Right lung (tissue), 10 donors: ENCODE measurements around the gene TMEM225B. TPM values are rescaled to one million over a fixed set of nuclear protein-coding genes. Genes with fewer than 3 reads are reported as not detected.
A peak's percentile ranks its signal among the peaks of the same experiment; 100 is the strongest.
"Not testable (repeated sequence)": the region's sequence is repeated elsewhere in the genome, so short reads cannot be mapped to it uniquely, and the experiment has no call there.

ENCODE experiments used
- DNase-seq, 2 donors: peaks; one replicate each; pipeline ENCODE4 v3.0.0-alpha.2; 2013
- long read RNA-seq, 8 donors: transcript quantifications; one replicate each; lab custom pipeline, GENCODE V29; 2026
- polyA plus RNA-seq, 5 donors: library from polyadenylated mRNA; unstranded; fragments of 120-200 nt; gene quantifications; one replicate each; pipeline versions ENCODE4 v1.2.1 to v1.2.3, GENCODE V29; 2013; ENCODE audit warnings: inconsistent platforms in 1 of 5, low replicate concordance in 1 of 5; ENCODE audit not compliant: insufficient read length in 5 of 5, insufficient read depth in 1 of 5

Gene TMEM225B, protein sequence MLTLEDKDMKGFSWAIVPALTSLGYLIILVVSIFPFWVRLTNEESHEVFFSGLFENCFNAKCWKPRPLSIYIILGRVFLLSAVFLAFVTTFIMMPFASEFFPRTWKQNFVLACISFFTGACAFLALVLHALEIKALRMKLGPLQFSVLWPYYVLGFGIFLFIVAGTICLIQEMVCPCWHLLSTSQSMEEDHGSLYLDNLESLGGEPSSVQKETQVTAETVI
- polyA plus RNA-seq: 1 to 10 TPM; 1.4 to 2.3 (median 1.7) TPM
- long read RNA-seq, donor 1: 0 reads
- long read RNA-seq, donor 2: 0 reads
- long read RNA-seq, donor 3: 0 reads
- long read RNA-seq, donor 4: 0 reads
- long read RNA-seq, donor 5: 0 reads
- long read RNA-seq, donor 6: 0 reads
- long read RNA-seq, donor 7: 0 reads
- long read RNA-seq, donor 8: 0 reads

DNA sequence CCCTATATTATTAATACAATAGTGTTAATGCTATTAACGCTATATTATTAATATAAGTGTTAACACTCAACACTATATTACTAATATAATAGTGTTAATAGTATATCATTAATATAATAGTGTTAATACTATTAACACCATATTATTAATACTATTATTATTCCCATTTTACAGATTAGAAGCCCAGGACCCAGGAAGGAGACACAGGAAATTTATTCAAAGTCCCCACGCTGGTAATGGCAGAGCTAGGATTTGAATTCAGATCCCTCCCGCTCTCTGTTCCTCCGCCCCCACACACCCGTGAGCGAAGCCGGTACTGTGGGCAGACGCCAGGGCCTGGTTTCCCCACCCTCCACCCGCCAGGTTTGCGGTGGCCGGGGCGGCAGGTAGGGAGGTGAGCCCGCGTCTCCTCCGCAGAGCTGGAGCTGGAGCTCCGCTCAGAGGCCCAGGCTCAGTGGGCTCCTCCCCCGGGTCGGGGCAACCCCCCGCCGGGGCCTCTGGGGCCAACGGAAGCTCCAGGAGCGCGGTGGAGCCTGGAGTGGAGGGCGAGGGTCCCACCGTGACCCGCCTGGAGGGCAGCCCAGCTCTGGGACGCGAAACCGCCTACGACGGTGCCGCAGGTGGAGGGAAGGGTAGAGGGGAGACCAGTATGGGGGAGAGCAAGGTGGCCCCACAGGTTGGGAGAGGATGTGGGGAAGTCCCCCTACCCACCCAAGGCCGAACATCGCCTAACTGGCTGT is at the start of gene TMEM225B:
TMEM225B (plus strand) TSS at position 506 of the 740 bp plus-strand sequence. CDS start 6,122 bp downstream, outside the sequence.
- DNase-seq: no peak

DNA sequence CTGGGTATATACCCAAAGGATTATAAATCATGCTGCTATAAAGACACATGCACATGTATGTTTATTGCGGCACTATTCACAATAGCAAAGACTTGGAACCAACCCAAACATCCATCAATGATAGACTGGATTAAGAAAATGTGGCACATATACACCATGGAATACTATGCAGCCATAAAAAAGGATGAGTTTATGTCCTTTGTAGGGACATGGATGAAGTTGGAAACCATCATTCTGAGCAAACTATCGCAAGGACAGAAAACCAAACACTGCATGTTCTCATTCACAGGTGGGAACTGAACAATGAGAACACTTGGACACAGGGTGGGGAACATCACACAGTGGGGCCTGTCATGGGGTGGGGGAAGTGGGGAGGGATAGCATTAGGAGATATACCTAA is 48.5 kb upstream of the TMEM225B start:
- DNase-seq: not testable (repeated sequence)

DNA sequence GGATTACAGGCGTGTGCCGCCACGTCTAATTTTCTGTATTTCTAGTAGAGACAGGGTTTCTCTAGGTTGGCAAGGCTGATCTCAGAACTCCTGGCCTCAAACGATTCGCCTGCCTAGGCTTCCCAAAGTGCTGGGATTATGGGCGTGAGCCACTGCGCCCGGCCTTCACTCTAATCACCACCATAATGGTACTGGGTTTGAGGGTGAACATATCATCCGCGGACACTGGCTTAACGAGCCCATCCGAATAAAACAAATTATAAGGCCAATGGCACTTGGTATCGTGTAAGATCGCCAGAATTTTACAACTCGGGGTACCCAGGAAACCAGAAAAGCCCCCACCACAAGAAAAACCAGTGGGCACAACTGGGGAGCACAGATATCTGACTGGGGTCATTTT is 46.7 kb upstream of the TMEM225B start:
- no peak for DNase-seq

DNA sequence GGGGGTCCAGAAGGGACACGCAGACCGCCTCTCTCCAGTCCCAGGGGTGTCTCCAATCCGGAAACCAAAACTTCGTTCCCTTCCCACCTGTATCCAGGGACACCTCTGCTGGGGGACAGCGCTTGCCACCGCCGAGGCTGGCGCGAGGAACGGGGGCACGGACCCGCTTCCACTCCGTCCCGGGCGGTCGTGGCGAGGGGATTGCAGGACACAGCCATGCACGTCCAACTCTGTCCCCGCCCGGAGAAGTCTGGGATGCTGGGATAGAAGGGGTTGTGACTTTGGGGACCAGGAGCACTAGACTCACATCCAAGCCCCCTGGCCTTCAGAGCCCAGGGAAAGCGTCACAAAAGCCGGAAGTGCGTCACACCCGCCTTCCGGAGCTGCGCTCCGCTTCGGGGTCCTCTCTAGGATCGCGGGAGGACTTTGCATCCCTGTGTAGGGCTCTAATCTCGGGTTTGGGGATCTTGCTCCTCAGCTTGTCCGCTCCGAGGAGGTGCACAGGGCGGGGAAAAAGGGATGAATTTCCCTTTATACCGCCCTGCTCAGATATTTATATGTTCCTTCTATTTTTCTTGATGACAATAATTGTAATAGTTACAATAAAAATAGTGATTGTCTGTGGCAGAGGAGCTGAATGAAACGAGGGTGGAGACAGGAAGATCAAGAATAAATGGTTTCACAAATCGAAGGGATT is 46.2 kb upstream of the TMEM225B start, which contains the start of gene FAM200A:
FAM200A (minus strand) TSS at position 348 of the 697 bp plus-strand sequence. CDS start 3,707 bp downstream, outside the sequence.
- DNase-seq: peak; percentile 90 to 92

DNA sequence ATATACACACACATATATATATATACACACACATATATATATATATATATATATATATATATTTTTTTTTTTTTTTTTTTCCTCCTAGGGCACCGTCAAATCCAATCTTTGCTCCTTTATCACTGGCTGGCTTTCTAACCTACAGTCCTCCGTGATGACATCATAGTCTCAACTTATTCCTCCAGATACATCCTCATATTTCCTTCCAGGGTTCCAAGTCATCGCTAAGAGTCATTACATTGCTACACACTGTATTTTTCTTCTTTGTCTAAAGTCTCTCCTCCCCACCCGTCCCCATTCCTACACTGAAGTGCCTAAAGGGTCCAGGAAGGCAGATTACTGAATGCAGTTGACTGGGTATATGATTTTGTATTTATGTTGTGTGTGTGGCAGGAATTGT is 45.0 kb upstream of the TMEM225B start:
- DNase-seq: no peak

DNA sequence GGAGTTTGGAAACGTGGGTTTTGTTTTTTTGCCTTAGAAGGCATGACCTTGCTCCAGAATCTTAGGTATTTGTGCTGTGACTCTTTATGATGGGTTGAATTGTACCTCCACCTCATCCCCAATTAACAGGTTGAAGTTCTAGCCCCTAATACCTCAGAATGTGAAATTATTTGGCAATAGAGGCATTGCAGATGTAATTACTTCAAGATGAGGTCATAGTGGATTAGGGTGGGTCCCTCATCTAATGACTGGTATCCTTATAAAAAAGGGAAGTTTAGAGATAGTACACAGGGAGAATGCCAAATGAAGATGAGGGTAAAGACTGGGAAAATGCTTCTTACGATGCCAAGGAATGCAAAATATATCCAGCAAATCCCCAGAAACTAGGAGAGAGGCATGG is 43.1 kb upstream of the TMEM225B start:
- no peak for DNase-seq

DNA sequence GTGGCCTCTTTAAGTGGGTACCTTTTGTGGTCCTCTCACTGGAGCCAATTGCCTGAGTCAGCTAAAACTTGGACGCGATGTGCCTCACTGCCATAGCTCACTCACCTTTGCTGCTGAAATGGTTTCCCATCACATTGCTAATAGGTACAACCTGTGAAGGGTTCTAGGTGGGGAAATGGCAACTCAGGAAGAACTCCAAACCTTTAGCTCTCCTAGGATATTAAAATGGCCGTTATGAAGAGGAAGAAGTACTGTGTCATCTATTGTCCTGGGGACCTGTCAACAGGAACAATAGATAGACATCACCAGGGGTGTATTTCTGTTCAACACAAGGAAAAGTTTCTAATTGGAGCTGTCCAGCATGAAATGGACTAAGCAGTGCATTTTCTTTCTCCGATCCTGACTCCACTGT is 40.9 kb upstream of the TMEM225B start:
- no peak for DNase-seq

DNA sequence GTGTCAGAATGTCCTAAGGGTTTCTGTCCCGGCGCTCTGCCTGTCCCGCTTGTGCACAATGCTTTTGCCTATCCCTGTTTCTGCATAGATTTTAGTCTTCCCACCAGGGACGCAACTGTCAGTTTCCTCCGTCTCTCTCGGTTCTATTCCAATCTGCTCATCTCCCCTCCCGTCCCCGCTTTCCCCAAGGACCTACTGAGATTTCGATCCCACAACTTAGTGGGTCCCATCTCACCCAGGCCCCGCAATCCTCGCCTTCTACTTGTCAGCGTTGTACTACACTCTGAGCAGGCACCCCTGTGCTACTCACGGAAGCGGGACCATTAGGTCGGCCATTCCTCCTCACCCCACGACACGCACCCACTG is 40.1 kb upstream of the TMEM225B start:
- no peak for DNase-seq

DNA sequence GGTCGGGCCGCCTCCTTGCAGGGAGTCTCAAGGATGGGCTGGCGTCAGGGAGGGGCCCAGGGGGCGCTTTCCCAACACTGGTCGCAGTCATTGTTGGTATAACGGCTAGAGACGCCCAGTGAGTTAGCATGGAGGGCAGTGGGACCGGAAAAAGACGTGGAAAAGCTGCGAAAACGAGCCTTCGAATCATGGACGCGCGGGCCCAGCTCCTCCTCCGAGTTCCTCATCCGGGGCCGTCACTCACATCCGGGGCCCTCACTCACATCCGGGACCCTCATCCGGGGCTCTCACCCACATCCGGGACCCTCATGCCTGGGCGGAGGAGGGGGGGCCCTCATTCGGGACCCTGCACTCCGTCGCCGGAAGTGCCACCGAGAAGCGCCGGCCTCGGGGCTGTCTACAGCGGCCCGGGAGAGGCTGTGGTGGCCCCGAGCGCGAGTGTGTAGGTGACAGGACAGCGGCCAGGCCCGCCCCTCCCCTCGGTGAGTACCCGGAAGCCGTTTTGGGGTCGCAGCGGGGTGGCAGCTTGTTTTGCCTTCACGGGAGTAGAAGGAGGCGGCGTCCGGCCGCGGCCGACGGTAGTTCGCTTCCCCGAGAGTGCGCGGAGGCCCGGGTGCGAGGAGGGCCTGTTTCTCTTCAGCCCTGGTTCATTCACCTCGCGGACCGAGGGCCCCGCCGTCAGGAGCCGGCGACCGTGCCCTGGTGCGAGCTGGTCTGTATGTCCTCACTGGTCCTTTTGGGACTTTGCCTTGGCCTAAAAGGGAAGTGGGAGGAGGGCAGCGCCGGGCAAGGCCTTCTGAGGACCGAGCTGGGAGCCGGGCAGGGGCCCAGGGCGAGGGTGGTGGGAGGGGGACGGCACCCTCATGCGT is 39.5 kb upstream of the TMEM225B start, which contains the start of gene ZNF655:
ZNF655 (plus strand) TSS at position 337 of the 869 bp plus-strand sequence. CDS start 1,918 bp downstream, outside the sequence.
- peak; percentile 88 to 90 for DNase-seq

DNA sequence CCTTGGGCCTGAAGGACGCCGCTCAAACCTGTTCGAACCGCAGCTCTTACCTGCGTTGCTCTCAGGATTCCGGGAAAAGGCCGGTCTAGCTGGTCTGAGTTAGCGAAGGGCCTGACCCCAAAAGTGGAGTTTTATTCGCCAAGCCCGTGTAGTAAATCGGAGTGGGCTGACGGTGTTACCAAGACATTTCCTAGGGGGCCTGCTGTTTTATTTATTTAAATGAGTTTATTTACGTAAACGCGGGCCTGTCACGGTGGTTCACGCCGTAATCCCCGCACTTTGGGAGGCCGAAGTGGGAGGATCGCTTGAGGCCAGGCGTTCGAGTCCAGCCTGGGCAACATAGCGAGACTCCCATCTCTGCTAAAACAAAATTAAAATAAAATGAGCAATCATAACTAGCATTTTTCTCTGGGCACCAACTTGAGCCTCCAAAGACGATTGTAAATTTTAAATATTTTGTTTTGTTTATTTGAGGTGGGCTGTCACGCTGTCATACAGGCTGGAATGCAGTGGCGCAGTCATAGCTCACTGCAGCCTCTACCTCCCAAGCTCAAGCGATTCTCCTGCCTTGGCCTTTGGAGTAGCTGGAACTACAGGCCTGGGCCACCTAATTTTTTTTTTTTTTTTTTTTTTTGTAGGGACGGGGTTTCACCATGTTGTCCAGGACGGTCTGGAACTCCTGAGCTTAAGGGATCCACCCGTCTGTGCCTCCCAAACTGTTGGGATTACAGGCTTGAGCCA is 38.7 kb upstream of the TMEM225B start:
- DNase-seq: no peak

DNA sequence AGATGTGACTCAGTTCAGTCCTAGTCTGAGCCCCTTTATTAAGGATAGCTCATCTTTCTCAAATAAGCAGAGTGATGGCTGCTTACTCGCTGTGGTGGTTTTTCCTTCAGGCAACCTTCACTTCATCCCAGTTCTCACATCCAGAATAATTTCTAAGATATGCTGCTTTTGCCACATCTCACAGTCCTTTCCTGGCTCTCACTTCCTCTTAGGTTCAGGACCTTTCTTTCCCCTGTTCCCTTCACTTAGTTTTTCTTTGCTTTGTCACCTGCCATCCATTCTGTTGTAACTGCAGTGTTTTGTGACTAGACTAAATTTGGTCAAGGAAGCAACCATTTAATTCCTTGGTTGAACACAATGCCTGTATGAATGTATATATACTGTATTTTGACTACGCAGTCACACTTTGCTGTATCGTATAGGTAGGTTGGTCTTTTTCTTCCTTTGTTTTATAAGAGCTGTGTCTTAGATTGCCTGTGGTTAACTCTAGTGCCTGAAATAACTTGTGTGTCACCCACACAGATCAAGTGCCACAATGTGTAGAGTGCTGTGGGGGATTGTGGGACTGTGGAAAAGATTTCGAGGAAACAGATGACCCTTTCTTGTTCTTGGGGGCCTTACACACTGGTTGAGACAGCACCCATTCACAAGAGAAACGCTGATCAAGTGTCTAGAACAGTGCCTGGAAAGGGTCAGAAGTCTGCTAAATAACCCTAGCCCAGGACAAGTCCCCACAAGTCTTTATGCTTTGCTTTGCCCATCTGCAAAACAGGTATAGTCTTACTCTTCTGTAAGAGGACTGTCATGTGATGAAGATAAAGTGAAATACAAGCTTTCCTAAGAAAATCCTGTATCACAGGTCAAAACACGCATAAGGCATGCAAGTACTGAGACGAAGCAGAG is 37.0 kb upstream of the TMEM225B start:
- DNase-seq: no peak

DNA sequence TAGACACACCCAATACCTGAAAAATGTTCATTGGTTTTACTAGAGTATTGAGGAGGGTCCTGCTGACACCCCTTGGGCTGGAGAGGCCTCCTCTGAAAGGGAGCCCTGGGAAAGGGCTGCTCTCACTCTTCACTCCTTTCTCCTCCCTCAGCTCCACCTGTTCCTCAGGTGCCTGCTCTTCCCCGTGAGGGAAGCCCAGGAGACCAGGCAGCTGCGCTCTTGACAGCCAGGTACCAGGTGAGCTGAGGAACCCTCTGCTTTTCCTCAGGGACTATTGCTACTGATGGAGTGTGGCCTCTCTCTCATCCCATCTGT is 36.4 kb upstream of the TMEM225B start:
- DNase-seq: no peak

DNA sequence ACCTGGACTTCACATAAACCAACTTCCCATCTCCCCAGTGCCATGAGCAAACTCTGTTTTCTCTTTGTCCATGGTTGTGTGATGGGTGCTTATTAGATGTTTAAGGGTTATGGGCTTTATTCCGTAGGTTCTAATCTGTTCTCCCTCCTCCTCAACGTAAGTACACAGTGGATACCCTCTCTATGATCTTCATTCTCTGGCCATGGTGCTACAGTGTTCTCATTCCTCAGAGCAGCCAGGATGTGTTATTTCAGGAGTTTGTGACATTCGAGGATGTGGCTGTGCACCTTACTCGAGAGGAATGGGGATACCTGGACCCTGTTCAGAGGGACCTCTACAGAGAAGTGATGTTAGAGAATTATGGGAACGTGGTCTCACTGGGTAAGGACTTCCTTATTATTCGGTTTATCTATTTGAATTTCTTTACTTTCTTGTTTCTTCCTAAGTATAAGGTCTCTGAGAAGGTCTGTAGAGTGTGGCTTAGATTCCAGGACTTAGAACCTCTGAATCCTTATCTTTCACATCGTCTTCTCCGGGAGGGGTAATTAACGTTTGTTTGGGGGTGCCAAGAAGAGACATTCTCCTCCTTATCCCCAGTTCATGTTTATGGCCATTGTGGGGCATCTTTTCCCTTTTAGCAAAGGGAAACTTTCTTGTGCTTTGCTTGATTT is 35.8 kb upstream of the TMEM225B start:
- DNase-seq: no peak

DNA sequence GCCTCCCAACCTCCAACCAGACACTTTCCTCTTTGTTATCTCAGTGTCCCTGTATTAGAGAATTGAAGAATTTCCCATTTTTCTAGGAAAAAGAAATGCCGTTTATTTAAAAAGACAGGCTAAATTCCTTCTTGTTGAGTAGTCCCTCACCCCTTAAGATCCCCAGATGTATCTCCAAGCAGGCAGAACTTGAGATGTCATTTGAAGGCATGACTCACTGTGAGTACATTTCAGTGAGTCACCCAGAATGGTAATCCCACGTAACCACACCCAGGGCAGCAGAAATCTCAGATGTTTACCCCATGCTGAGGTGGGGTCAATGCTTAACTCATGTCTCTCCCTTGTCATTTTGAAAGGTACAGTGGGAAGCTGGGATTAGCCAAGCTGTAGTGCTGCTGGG is 35.2 kb upstream of the TMEM225B start:
- DNase-seq: no peak

DNA sequence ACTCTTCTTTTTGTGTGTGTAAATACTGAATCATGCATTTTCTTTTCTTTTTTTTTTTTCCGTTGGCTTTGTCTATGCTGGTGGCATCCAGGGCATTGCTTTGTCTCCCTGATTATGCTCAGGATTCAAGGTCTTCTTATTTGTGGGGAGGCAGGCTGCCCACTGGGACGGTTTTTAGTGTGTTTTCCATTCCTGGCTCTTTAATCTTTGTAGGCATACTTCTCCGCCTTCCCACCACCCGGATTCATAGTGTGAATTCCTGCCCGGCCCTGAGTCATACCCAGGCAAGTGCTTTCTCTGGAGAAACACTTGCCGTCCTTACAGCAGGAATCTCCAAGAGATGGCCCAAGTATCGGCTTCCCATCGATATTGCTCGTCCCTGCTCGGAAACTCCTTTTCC is 34.4 kb upstream of the TMEM225B start:
- no peak for DNase-seq

DNA sequence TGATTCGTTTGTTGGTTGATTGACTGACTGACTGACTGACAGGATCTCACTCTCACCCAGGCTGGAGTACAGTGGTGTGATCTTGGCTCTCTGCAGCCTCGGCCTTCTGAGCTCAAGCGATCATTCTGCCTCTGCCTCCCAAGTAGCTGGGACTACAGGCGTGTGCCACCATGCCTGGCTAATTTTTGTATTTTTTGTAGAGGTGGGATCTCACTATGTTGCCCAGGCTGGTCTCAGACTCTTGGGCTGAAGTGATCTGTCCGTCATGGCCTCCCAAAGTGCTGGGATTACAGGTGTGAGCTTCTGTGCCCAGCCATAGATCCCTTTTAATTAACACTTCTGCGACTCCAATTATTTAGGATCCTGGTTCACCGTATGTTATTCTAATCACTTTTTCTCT is 29.3 kb upstream of the TMEM225B start:
- DNase-seq: not testable (repeated sequence)

DNA sequence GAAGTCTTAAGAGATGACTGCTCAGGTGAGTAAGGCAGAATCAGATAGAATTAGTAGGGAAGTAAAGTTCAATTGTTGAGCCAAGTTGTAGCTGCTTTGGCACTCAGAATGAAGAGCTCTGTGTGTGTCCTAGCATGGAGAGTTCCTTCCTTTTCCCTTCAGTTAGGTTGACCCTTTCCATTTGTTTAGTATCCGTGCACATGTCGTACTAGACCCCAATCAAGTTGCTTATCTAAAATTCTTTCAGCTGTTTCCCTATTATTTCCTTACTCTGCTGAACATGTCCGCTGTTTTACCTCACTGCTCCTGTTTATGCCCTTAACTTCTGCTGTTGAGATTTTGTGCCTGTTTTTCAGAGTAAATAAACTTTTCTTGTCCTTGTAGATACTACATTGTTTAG is 26.3 kb upstream of the TMEM225B start:
- DNase-seq: no peak

DNA sequence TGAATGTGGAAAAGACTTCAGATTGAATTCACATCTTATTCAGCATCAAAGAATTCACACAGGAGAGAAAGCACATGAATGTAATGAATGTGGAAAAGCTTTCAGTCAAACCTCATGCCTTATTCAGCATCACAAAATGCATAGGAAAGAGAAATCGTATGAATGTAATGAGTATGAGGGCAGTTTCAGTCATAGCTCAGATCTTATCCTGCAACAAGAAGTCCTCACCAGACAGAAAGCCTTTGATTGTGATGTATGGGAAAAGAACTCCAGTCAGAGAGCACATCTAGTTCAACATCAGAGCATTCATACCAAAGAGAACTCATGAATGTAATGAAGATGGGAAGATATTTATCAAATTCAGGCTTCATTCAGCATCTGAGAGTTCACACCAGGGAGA is 24.8 kb upstream of the TMEM225B start:
- no peak for DNase-seq

DNA sequence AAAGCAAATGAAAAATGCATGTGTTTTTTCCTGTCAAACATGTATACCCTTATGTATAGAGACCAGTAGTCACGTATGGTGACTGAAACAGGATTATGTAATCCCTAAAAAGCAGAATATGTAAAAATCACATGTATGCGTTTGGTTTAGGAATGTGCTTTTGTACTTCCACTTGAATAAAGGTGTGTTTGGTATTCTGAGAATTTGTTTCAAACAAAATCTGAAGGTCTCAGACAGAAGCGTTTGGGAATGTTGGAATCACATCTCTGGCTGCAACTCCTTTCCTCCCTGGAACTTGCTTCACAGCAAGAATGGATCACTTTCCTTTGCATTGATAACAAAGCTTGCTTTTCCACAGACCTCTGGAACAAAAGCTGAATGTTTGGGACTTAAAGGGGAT is 21.8 kb upstream of the TMEM225B start:
- DNase-seq: no peak
